K562 (cell line): ENCODE results near the gene NKX6-2. TPM values are rescaled to one million over a fixed set of nuclear protein-coding genes. Genes with fewer than 3 reads are reported as not detected.
"Not testable (repeated sequence)": the region's sequence is repeated elsewhere in the genome, so short reads cannot be mapped to it uniquely, and the experiment has no call there.

Experiments
- ATAC-seq: fragments of 200-7000 bp; cut with Tn5 transposase; 3 replicates; pipeline ENCODE4 v1.9.1; 2020; ENCODE audit warnings: moderate library complexity
- BruUV-seq: library from RNA; stranded (reverse); fragments of 400-500 nt; replicated peaks from 2 replicates; lab custom pipeline; 2021; lab: Mats Ljungman, UMichigan
- CTCF ChIA-PET: fragments of 300-600 bp; formaldehyde crosslinking; extraction: SDS; loops from one replicate; lab custom pipeline; 2021; ENCODE audit warnings: low intra/inter-chr PET ratio; lab: Yijun Ruan, JAX
- POLR2A ChIA-PET: fragments of 300-600, 350-650 bp; sonication (Branson Sonifier 250); formaldehyde crosslinking; extraction: SDS; loops from one replicate; lab custom pipeline; 2021; ENCODE audit warnings: antibody characterized with exemption, inconsistent platforms; lab: Yijun Ruan, JAX
- DNase-seq, 4 experiments: peaks; one replicate each; pipeline versions ENCODE4 v3.0.0 to v3.0.0-alpha.2; 2011 to 2018; ENCODE audit warnings: low spot score in 3 of 4, mixed read lengths in 3 of 4; ENCODE audit errors: extremely low read depth in 1 of 4
- FAIRE-seq: peaks from 2 replicates; lab custom pipeline; 2011; peaks lifted over from hg19 to GRCh38; lab: Jason Lieb, UNC
- H2AFZ ChIP-seq: 2 replicates; pipeline ENCODE4 v1.6.0; 2011; ENCODE audit warnings: low read depth, low read length, control low read depth, inconsistent platforms
- H3K27ac ChIP-seq: fragments of 200-600 bp; 3 replicates; pipeline ENCODE4 v1.8.0; 2011; ENCODE audit warnings: low read depth, mild to moderate bottlenecking, control low read depth, inconsistent platforms, low read length, moderate library complexity, mixed read lengths; ENCODE audit errors: extremely low read depth
- H3K27me3 ChIP-seq, 2 experiments: fragments of 300-600 bp in 1 of 2; 2 replicates in 1 of 2; 3 replicates in 1 of 2; pipeline versions ENCODE4 v1.6.0 to v1.8.0; 2011; ENCODE audit warnings: inconsistent platforms in 2 of 2, low read length in 2 of 2, mild to moderate bottlenecking in 1 of 2, mixed read lengths in 1 of 2, moderate library complexity in 1 of 2; ENCODE audit not compliant: control insufficient read depth in 2 of 2, insufficient read depth in 2 of 2
- H3K36me3 ChIP-seq: fragments of 300-600 bp; 3 replicates; pipeline ENCODE4 v1.8.0; 2011; ENCODE audit warnings: mild to moderate bottlenecking, low read length, inconsistent platforms; ENCODE audit not compliant: control insufficient read depth, insufficient read depth
- H3K4me1 ChIP-seq, 2 experiments: fragments of 200-600 bp in 1 of 2; replicated peaks in 1 of 2; 2 replicates in 1 of 2; 3 replicates in 1 of 2; pipeline versions ENCODE4 v1.5.1 to v1.8.0; 2011; ENCODE audit warnings: inconsistent platforms in 2 of 2, low read length in 2 of 2, mild to moderate bottlenecking in 1 of 2, mixed read lengths in 1 of 2, moderate library complexity in 1 of 2; ENCODE audit not compliant: control insufficient read depth in 2 of 2, insufficient read depth in 2 of 2
- H3K4me2 ChIP-seq: 2 replicates; pipeline ENCODE4 v1.6.1; 2011; ENCODE audit warnings: low read length, control low read depth, inconsistent platforms, mixed read lengths; ENCODE audit not compliant: insufficient read depth
- H3K4me3 ChIP-seq: fragments of 200-600 bp; sonication (generic), shearing (Covaris generic); 2 replicates; pipeline ENCODE4 v1.5.1; 2016; ENCODE audit warnings: control low read depth, inconsistent platforms
- H3K79me2 ChIP-seq: fragments of 200-600 bp; 3 replicates; pipeline ENCODE4 v1.8.0; 2011; ENCODE audit warnings: low read length, inconsistent platforms; ENCODE audit not compliant: control insufficient read depth, insufficient read depth
- H3K9ac ChIP-seq, 2 experiments: 2 replicates each; pipeline versions ENCODE4 v1.6.0 to v1.6.1; 2011; ENCODE audit warnings: low read depth in 2 of 2, low read length in 2 of 2, control low read depth in 1 of 2, inconsistent platforms in 1 of 2, mild to moderate bottlenecking in 1 of 2, mixed read lengths in 1 of 2; ENCODE audit not compliant: insufficient read depth in 1 of 2
- H3K9me1 ChIP-seq: one replicate; pipeline ENCODE4 v1.6.0; 2011; ENCODE audit warnings: inconsistent platforms, mild to moderate bottlenecking, low read length, moderate library complexity; ENCODE audit not compliant: control insufficient read depth, insufficient read depth
- H3K9me3 ChIP-seq: replicated peaks from 2 replicates; pipeline ENCODE4 v1.5.1; 2011; ENCODE audit warnings: low read depth, low read length, inconsistent platforms; ENCODE audit not compliant: control insufficient read depth, insufficient read depth
- H4K20me1 ChIP-seq: replicated peaks from 2 replicates; pipeline ENCODE4 v1.6.1; 2011; ENCODE audit warnings: low read length, inconsistent platforms, mixed read lengths; ENCODE audit not compliant: control insufficient read depth, insufficient read depth
- SIX5 ChIP-seq, 2 experiments: IDR thresholded peaks; 2 replicates each; pipeline ENCODE4 v1.6.1; 2011; ENCODE audit warnings: low read length in 2 of 2, borderline replicate concordance in 1 of 2, low read depth in 1 of 2, mild to moderate bottlenecking in 1 of 2, moderate library complexity in 1 of 2; ENCODE audit not compliant: insufficient read depth in 1 of 2
- SMARCA5 ChIP-seq: fragments of 450-650 bp; IDR thresholded peaks from 2 replicates; pipeline ENCODE4 v1.6.1; 2016
- WGBS: fragments of 100-300 bp; shearing (Covaris generic); methylation state at CpG from one replicate; pipeline ENCODE4 v1.1.6; 2016; ENCODE audit warnings: low coverage, mixed read lengths; ENCODE audit not compliant: insufficient coverage; ENCODE audit errors: missing lambda C conversion rate; 5-methylcytosine and 5-hydroxymethylcytosine counted together
- in situ Hi-C: fragments of 300-500 bp; cut with MboI; formaldehyde crosslinking; loops from 4 replicates; pipeline ENCODE4 v1.15.0; 2018; ENCODE audit warnings: inconsistent platforms, mixed read lengths
- intact Hi-C: fragments of 100-400 bp; cut with micrococcal nuclease; formaldehyde crosslinking; loops from 2 replicates; pipeline ENCODE4 v1.14.2; 2022
- polyA plus RNA-seq, 8 experiments: library from polyadenylated mRNA; depleted of rRNA in 4 of 8; stranded (reverse) in 5 of 8; unstranded in 3 of 8; fragments of >200 nt; fragmentation: Nextera tagmentation in 2 of 8; fragmentation: Illumina TruSeq in 1 of 8; extraction: Ambion mirVana in 2 of 8; extraction: Trizol in 1 of 8; gene quantifications; 2 replicates each; pipeline versions ENCODE4 v1.2.1 to v1.2.3, GENCODE V29; 2011 to 2014; ENCODE audit warnings: inconsistent platforms in 1 of 8, missing spikeins in 1 of 8
- total RNA-seq, 7 experiments: library from RNA; depleted of rRNA in 6 of 7; stranded (reverse); fragments of >200 nt in 6 of 7; fragmentation: Illumina TruSeq in 2 of 7; extraction: Trizol in 2 of 7; gene quantifications; 2 replicates each; pipeline versions ENCODE4 v1.2.1 to v1.2.3, GENCODE V29; 2011 to 2021; ENCODE audit warnings: low replicate concordance in 1 of 7
- TF ChIP-seq, protein P1 (sequence below): sonication (generic); formaldehyde crosslinking; IDR thresholded peaks from 2 replicates; pipeline ENCODE4 v1.4.0; 2020; ENCODE audit warnings: mild to moderate bottlenecking, missing genetic modification reagents
- TF ChIP-seq, protein P2 (sequence below): fragments of 450-650 bp; IDR thresholded peaks from 2 replicates; pipeline ENCODE4 v1.6.1; 2017; ENCODE audit warnings: mild to moderate bottlenecking, moderate library complexity

NKX6-2 gene
- total and polyA plus RNA-seq, 9 of the 15 experiments (the other 6 are each of a cell fraction or from before 2014, with no cell fraction given) = 1.0 to 1.6 TPM; not detected in 7

DNA sequence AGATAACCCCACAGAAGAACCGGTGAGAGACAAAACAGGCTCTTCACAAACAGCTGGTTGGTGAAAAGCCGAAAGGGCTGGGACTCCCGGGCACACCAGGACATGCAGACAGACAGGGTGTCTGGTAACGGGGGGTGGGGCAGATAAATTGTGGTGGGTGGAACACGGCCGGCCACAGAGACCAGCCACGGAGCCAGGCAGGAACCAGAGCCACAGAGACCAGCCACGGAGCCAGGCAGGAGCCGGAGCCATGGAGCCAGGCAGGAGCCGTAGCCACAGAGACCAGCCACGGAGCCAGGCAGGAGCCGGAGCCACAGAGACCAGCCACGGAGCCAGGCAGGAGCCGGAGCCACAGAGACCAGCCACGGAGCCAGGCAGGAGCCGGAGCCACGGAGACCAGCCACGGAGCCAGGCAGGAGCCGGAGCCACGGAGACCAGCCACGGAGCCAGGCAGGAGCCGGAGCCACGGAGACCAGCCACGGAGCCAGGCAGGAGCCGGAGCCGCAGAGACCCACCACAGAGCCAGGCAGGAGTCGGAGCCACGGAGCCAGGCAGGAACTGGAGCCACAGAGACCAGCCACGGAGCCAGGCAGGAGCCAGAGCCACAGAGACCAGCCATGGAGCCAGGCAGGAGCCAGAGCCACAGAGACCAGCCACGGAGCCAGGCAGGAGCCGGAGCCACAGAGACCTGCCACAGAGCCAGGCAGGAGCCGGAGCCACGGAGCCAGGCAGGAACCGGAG is 40.0 kb upstream of the NKX6-2 start:
- H3K9me3 ChIP-seq, H3K27ac ChIP-seq, H3K4me3 ChIP-seq, POLR2A ChIA-PET, intact Hi-C loops, H3K79me2 ChIP-seq, ATAC-seq, DNase-seq, H3K9ac ChIP-seq, in situ Hi-C loops, FAIRE-seq, H4K20me1 ChIP-seq, CTCF ChIA-PET, H3K36me3 ChIP-seq, H3K9me1 ChIP-seq, H3K4me1 ChIP-seq, H3K27me3 ChIP-seq, H2AFZ ChIP-seq, BruUV-seq, H3K4me2 ChIP-seq: not testable (repeated sequence)
- 9% methylated on average over 19 of the region's 34 CpGs for WGBS

DNA sequence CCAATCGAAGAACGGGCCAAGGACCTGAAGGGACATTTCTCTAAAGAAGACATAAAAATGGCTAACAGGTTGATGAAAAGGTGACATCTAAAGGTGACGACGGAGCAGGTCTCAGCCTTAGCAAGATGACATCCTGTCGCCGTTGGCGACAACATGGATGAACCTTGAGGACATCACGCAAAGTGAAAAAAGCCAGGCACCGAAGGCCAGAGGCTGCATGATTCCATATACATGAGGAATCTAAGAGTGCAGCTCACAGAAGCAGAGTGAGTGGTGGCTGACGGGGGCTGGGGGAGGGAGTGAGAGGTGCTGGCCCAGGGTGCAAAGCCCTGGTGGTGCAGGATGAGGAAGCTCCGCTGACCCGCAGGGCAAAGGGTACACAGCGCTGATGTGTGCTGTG is 34.1 kb upstream of the NKX6-2 start:
- Histone ChIP-seq H2AFZ (no peak overlapping the region), H3K4me3 (no peak overlapping the region), H4K20me1 (no peaks in the 10 kb centered on the region), H3K79me2 (no peaks in the 10 kb centered on the region), H3K36me3 (no peaks in the 10 kb centered on the region), H3K9me1 (no peaks in the 10 kb centered on the region), H3K4me2 (no peak overlapping the region), H3K27me3 (peaks cover 13 to 26% of the 10 kb centered on the region in 2 experiments; a peak in 3 of 5 replicates), H3K9ac (no peak overlapping the region), H3K4me1 (peaks cover 0 to 7% of the 10 kb centered on the region in 2 experiments; a peak in 1 of 5 replicates), H3K9me3 (no peaks in the 10 kb centered on the region), H3K27ac (no peak overlapping the region)
- no peak for ATAC-seq
- WGBS = 24% methylated on average over 12 of the region's 13 CpGs
- ChIA-PET CTCF (no interaction called here), POLR2A (no interaction called here)
- in situ Hi-C loops (no loop called here), intact Hi-C loops (no loop called here)
- BruUV-seq = no TSS peak
- TF ChIP-seq, protein P1, sequence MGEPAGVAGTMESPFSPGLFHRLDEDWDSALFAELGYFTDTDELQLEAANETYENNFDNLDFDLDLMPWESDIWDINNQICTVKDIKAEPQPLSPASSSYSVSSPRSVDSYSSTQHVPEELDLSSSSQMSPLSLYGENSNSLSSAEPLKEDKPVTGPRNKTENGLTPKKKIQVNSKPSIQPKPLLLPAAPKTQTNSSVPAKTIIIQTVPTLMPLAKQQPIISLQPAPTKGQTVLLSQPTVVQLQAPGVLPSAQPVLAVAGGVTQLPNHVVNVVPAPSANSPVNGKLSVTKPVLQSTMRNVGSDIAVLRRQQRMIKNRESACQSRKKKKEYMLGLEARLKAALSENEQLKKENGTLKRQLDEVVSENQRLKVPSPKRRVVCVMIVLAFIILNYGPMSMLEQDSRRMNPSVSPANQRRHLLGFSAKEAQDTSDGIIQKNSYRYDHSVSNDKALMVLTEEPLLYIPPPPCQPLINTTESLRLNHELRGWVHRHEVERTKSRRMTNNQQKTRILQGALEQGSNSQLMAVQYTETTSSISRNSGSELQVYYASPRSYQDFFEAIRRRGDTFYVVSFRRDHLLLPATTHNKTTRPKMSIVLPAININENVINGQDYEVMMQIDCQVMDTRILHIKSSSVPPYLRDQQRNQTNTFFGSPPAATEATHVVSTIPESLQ (CRISPR knock-in tag) = no peak
- TF ChIP-seq SMARCA5 = no peak
- TF ChIP-seq, protein P2, sequence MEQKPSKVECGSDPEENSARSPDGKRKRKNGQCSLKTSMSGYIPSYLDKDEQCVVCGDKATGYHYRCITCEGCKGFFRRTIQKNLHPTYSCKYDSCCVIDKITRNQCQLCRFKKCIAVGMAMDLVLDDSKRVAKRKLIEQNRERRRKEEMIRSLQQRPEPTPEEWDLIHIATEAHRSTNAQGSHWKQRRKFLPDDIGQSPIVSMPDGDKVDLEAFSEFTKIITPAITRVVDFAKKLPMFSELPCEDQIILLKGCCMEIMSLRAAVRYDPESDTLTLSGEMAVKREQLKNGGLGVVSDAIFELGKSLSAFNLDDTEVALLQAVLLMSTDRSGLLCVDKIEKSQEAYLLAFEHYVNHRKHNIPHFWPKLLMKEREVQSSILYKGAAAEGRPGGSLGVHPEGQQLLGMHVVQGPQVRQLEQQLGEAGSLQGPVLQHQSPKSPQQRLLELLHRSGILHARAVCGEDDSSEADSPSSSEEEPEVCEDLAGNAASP = no peak
- TF ChIP-seq SIX5 (IDR thresholded peaks at IDR 0.05; ENCODE audit: borderline replicate concordance in 1 of 2, insufficient read depth in 1 of 2, low read depth in 1 of 2, low read length in 2 of 2) = no peak
- no peak for FAIRE-seq
- DNase-seq = no peak
